GM21737 (cell line): ENCODE results near the gene RPUSD1.

ENCODE experiments used
- ATAC-seq: cut with Tn5 transposase; IDR thresholded peaks from one replicate; pipeline ENCODE4 v1.9.1; 2021; ENCODE audit warnings: mild to moderate bottlenecking, moderate library complexity; ENCODE audit not compliant: unreplicated experiment

Gene RPUSD1

DNA sequence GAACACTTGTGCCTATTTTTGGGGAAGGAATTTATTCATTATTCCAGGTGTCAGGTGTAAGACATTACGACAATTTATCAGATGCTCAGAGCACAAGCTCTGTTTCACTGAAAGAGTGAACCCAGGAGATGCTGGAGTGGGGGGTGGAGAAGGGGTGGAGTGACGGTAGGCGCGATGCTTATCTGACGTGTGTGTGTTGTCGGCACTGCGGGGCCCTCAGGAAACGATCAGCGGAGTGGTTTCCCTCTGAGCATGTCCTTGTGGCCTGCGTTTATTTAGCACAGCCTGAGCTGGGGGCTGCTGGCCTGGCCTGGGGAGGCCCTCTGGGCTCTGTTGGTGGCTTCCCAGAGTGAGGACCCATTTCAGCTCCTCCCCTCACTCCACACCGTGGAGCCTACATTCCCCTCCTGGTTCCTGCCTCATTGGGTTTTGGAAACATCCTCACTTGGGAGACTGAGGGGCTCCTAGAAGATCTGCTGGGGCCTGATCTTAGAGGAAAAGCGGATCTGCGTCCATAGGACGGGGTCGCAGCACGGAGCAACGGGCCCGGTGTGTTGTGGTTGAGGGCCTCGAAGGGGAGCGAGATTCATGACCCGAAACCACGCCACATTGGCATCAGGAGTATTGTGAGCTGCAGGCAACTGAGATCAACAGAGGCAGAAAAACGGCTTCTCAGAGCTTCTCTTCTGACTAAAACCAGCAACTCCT lies 31.3 kb upstream of the RPUSD1 start:
- no peak for ATAC-seq

DNA sequence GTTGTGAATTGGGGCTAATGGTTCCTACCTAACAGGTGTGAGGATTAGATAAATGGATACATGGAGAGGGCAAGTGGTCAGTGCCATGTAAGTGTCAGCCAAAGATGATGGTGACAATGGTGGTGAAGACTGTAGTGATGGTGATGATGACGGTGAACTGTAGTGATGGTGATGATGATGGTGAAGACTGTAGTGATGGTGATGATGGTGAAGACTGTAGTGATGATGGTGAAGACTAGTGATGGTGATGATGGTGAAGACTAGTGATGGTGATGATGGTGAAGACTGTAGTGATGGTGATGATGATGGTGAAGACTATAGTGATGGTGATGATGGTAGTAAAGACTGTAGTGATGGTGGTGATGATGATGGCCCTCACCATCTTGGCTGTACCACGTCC lies 30.4 kb upstream of the RPUSD1 start:
- ATAC-seq: no peak

- no peak for ATAC-seq
Observed at GRCh38 chr16:818132-818531, 30.0 kb upstream of the RPUSD1 start.

- no peak for ATAC-seq
Observed at GRCh38 chr16:817001-817906, 29.1 kb upstream of the RPUSD1 start.

DNA sequence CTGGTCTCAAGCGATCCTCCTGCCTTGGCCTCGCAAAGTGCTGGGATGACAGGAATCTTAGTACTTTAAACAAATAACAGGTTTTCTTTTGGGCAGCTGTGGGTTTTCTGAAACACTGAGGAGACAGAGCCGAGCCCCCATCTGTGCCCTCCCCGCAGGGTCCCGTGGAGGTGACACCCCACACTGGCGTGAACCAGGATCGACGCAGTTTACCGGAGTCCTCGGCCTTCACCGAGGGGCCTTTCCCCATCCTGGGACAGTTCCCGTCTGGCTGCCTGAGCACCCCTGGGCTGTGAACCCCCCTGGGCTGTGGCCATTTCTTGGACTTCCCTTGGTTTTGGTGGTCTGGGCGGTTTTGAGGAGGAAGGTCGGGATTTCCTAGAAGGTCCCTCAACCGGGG lies 27.7 kb upstream of the RPUSD1 start:
- no peak for ATAC-seq

GRCh38 chr16:814974-815373 lies 26.8 kb upstream of the RPUSD1 start:
- no peak for ATAC-seq

DNA sequence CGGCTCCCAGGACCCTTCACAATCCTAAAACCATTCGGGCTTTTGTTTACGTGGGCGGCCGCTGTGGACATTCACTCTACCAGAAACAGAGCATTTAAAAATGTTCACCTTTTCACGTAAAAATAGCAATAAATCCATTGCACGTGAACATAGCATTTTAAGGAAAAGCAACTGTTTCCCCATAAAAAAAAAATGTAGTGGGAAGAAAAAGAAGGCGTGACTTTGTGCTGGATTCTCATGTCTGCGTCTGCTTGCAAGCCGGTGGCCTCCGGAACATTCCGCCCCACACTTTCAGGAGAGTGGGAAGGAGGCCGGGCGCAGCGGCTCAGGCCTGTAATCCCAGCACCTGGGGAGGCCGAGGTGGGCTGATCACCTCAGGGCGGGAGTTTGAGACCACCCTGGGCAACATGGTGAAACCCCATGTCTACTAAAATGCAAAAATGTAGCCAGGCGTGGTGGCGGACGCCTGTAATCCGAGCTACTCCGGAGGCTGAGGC lies 25.8 kb upstream of the RPUSD1 start:
- no peak for ATAC-seq

DNA sequence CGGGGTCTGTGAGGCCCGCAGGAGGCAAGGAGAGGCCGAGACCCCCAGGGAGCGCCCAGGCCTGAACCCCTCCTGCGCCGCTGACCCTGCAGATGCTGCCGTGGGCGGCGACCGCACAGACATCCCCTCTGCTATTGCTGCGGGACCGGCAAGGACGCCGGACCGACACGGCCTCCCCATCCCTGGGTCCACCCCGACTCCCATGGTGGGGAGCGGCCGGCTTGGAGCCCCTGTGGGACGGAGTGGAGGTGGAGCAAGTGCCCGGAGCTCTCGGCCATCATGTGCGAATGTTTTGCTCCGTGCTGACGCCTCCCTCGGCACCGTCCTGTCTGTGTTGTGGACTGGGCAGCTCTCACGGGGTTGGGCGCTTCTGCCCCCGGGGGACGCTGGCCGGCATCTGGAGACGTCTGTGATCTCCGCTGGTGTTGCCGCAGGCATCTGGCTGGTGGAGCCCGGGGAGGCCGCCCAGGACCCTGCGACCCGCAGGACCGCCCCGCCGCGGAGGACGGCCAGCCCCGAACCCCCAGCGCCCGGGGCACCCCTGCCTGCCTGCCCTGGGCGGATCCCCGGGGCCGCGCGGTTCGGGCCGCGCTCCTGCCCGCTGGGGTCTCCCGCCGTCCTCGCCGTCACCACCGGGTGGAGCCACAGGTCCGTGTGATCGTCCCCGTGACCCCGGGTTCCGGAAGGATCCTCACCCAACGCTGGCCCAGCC lies 25.2 kb upstream of the RPUSD1 start:
- no peak for ATAC-seq

GRCh38 chr16:808085-808386 lies 19.9 kb upstream of the RPUSD1 start:
- no peak for ATAC-seq

- peak; percentile 85 for ATAC-seq
Observed at GRCh38 chr16:807347-808084, 19.3 kb upstream of the RPUSD1 start.

- no peak for ATAC-seq
Observed at GRCh38 chr16:805474-805873, 17.3 kb upstream of the RPUSD1 start.

DNA sequence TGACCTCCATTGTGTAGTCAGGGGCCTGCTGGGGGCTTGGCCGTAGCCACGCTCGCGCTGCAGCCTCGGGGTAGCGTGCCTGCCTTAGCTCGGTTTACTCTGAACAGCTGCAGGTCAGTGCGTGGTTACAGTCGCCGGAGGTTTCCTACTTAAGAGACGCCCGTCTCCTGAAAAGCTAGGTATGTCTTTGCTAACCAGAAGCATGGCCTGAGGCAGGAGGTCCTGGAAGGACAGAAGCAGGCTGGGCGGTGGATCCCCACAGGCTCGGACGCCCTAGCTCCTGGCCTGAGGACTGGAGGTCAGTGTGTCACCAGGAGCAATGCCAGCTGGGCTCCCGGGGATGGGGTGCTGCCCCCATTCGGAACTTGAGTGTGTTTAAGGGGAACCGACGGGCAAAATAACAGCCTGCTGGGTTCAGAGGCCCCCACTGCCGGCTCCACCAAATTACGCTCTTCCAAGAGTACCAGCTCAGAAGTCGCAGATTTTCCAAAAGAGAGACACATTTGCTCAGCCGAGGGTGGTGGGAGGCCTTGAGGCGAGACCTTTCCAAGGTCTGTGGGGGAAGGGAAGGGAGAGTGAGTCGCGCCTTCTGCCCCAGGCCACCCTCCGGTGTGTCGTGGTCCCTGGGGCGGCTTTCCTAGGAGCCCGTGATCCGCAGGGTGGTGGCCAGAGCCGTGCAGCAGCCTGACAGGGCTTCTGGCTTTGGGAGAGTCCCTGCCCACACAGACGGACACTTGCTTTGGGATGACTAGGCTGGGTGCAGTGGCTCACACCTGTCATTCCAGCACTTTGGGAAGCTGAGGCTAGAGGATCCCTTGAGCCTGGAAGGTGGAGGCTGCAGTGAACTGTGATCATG lies 16.2 kb upstream of the RPUSD1 start:
- no peak for ATAC-seq

DNA sequence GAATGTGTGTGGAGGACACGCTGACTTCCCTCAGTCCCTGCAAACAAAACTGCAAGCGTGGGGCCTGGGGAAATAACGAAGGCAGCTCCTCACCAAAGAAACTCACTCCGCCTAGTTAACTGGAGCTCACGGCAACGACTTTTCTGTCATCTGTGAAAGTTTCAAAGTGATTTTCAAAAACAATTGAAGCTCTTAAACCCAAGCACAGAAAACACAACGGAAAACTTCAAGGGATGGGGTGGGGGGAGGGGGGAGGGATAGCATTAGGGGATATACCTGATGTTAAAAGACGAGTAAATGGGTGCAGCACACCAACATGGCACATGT lies 15.5 kb upstream of the RPUSD1 start:
- no peak for ATAC-seq

DNA sequence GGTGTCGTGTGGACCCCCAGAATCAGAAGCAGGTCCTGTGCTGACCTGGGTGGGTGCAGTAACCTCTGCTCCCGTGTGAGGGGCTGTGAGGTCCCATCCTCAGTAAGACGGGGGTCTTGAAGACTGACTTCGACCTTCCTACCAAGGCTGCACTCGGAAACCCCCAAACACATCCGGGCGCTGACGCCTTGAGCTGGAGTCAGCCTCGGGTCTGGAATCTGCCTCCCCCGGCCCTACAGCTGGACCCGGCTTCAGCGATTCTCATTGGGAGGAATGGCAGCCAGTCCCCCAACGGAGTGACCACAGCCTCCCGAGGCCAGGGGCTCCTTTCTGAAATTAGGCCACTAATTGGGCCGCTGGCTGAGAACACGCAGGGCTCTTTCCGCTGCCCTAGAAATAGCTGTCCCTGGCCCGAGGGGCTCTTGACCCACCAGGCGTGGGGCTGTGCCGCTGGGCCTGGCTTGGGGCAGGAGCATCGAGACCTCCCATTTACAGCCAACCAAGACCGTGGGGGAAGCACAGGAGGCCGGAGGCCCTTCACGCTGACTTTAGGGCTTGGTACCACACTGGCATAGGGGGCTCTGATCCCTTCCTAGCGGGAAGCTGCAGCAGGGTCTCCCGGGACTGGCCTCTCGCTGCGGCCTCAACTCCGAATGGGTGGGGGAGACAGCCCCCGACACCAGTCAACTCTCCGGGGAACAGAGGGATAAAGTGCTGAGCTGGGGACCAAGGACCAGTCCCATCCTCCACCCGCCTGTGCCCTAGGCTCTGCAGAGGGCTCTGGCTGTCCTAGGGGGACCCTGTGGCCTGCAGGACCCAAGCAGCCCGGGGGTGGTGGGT lies 15.0 kb upstream of the RPUSD1 start:
- no peak for ATAC-seq

DNA sequence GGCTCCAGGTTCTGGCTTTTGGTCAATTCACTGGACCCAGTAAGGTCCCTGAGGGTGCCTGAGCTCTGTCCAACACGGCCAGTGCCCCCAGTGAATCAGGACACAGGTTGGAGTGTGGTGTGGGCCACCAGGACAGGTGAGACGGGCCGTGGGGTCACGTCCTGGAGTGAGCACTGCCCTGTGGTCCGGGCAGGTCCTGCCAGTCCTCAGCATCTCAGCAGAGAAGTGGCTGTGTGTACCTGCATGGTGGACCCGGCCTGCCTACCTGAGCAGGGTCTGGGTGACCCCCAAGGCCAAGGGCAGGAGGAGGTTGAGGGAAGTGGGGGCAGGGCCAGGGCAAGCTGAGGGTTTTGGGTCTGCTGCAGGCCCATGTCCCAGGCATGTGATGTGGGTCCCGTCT lies 14.3 kb upstream of the RPUSD1 start:
- ATAC-seq: no peak

- ATAC-seq: no peak
Observed at GRCh38 chr16:801584-802363, 13.6 kb upstream of the RPUSD1 start.

GRCh38 chr16:800834-801511 lies 12.8 kb upstream of the RPUSD1 start:
- no peak for ATAC-seq
